NCI-H1694 treated with DMSO at 0.1 percent for 48 hours (cell line): ENCODE data around the gene DEPP1.

Experiments used
- DNase-seq: peaks from one replicate; lab custom pipeline; 2025; lab: John Stamatoyannopoulos, UW

The DEPP1 gene

GRCh38 chr10:44993922-44994751, 15.5 kb upstream of the DEPP1 start:
- no peak for DNase-seq

GRCh38 chr10:44993226-44993921, 14.8 kb upstream of the DEPP1 start:
- no peak for DNase-seq

DNA sequence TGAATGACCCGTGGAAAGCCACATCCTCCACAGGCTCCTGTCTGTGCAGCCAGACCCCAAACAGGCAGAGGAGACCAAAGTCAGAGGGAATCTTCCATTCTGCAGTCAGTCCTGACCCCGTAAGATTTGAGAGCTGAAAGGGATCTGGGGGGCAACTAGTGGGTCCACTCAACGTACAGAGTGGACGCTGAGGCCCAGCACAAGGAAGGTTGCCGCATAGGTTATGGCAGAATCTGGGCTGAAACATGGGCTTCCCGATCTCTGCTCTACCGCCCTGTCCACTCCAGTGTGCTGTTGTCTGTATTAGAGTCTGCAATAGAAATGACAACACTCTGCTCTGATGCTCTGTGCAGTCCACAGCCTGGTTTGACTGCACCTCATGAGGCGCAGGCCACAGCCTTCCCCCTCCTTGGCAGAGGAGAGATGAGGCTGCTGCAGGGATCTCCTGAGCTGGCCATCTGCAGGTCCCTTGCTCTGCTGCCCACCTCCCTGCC, 14.2 kb upstream of the DEPP1 start:
- DNase-seq, result no peak

DNA sequence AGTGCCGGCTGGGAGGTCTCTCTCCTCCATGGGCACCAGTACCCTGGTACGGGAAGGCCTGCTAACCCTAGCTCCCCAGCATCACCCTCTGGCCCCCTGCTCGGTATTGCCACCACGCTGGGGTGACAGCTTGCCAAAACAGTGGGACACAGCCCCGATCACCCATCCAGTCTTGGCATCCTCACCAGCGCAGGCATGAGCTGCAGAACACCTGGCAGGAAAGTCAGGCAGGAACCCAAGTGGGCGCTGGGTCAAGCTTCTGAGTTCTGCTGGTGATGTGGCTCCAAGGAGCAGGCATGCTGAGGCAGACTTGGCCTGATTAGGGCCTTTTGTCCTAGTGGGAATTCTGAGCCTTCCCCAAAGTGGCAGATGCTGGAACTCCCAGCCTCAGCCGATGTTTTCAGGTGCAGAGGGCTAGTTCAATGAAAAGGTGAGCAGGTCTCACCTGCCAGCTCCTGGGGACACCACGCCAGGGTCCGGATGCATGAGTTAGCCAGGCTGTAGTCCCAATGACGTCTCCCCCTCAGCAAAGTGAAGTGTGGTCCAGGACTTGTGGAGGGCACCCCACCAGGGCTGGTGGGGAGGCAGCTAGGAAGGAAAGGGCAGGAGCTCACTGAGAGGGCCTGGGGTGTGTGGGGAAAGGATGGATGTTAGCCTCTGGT, 13.6 kb upstream of the DEPP1 start:
- no peak for DNase-seq

- no peak for DNase-seq
Measured at GRCh38 chr10:44991571-44991970, 13.0 kb upstream of the DEPP1 start.

GRCh38 chr10:44990965-44991364, 12.4 kb upstream of the DEPP1 start:
- DNase-seq, result no peak

DNA sequence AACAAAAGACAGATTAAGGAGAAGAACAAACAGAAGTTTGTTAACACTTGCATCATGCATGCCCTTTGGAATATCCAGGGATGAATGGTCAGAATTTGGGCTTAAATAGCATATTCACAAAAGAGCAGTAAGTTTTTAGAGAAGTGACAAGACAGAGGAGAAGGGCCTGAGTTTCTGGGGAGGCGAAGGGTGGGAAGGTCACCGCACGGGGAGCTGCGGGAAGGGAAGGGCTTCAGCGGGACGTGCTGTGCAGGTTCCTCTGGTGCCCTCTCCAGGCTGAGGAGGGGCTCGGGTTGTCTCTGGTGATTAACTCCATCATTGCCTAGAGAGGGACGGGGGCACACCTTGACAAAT, 11.7 kb upstream of the DEPP1 start:
- DNase-seq, result no peak

- no peak for DNase-seq
Measured at GRCh38 chr10:44989597-44990301, 11.1 kb upstream of the DEPP1 start.

DNA sequence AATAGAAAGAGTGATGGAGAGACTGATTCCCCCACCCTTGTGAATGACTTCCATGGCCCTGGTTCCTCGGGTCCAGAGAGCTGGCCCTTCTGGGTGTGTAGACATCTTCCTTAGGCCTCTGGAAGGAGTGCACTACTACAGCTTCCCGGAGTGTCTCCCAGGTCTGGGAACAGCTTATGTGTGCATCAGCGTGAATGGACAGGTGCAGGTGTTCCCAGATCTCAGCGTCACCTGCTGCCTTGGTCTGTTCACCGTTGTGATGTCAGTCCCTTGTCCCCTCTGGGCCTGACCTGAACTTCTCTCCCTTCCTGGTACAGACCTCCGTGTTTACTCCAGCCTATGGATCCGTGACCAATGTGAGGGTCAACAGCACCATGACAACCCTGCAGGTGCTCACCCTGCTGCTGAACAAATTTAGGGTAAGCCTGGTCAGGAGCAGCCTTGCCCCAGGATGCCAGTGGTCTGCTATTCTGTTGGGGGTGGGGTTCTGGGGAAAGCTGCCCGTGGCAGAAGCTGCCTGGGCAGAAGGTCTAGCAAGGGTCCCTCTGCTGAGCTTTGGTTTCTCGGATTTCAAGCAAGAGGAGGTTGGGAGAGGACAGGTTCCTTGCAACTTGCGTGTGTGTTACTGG, 10.5 kb upstream of the DEPP1 start:
- no peak for DNase-seq

GRCh38 chr10:44986670-44987069, 8.1 kb upstream of the DEPP1 start:
- DNase-seq, result no peak

DNA sequence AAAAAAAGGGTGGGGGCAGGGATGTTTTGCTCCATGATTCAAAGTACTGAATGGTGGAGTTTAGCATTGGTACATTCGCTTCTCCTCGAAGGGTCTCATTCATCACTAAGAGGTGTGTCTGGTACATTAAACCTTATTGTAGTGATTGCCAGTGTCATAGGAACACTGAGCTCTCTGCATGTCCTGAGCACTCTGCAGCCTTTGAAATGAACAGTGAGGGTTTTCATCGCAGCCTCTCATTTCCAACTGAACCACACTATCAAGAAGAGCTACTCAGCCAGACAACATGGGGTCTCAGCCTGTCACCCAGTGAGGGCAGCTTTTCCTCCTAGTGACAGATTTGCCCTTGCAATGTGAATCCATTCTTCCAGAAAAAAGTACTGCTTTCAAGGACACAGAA, 7.6 kb upstream of the DEPP1 start:
- no peak for DNase-seq

GRCh38 chr10:44985175-44985681, 6.6 kb upstream of the DEPP1 start:
- DNase-seq, result no peak

DNA sequence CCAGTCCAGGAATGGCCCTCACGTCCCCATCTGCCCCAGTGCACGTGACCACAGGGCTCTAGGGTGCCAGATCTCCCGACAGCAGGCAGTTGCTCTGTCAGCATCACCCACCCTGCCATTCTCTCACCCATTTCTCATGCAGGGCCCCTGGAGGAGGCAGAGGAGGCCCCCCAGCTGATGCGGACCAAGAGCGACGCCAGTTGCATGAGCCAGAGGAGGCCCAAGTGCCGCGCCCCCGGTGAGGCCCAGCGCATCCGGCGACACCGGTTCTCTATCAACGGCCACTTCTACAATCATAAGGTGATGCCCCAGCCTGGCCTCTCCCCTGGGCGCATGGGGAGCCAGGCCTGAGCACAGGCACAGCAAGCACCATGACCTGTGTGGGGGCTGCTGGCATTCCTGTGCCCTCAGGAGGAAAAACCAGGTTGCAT, 6.1 kb upstream of the DEPP1 start:
- no peak for DNase-seq

GRCh38 chr10:44983895-44984278, 5.3 kb upstream of the DEPP1 start:
- DNase-seq, result no peak

GRCh38 chr10:44983066-44983894, 4.7 kb upstream of the DEPP1 start:
- no peak for DNase-seq

DNA sequence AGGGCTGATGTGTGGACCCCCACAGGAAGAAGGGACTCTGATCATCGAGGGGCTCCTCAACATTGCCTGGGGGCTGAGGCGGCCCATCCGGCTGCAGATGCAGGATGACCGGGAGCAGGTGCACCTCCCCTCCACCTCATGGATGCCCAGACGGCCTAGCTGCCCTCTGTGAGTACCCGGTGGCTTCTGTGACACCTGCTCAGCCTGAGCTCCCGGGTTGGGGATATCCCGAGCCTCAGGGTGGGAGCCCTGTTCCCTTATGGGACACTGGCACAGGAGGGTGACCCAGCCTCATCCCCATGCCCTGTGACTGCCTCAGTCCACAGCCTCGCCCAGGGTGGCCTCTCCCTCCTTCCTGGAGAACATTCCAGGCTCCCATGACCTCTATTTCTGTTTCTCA, 3.9 kb upstream of the DEPP1 start:
- no peak for DNase-seq

- DNase-seq, result no peak
Measured at GRCh38 chr10:44982114-44982460, 3.5 kb upstream of the DEPP1 start.

GRCh38 chr10:44981172-44982113, 2.8 kb upstream of the DEPP1 start:
- DNase-seq, result no peak

- DNase-seq, result no peak
Measured at GRCh38 chr10:44980309-44981171, 1.9 kb upstream of the DEPP1 start.
